Measurements from ENCODE around the gene CCDC7. TPM values are rescaled to one million over a fixed set of nuclear protein-coding genes. Genes with fewer than 3 reads are reported as not detected.

CCDC7 gene
- total and polyA plus RNA-seq, 7 experiments from 2014 or later, result 7.7 to 98.7 (median 62.9) TPM

DNA sequence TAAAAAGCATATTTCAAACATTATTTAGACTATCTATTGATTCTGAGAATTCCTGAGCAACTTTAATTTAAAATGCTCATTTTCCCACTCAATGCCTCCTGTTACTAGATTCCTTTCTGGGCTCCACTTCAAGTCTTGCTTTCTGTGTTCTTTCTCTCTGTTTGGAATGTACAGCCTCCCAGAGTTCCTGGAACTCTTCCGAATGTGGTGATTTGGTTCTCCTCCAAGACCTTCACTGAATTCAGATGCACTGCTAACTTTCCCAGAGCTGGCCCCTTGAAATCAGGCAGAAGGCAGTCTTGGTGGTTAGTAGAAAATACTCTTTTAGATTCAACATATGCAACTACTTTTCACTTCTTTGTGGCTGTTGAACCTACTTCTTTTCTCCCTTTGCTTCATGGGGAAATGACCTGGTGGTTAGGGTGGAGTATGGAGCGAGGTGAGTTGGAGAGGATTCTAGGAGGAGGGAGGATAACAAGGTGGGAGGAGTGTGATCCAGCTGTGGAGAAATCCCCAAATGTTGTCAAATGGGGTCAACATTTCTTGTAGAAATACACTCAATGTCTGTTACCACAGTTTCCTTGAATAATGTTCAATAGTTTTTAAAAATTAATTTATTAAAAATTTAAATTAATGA, 27.9 kb upstream of the CCDC7 start:
- Histone ChIP-seq H3K27ac (ENCODE audit: low read depth, low read length) (no peak overlapping the region), H3K36me3 (ENCODE audit: control insufficient read depth in 2 of 3, insufficient read depth in 3 of 3, low read length in 3 of 3) (no peaks in the 10 kb centered on the region), H3K27me3 (ENCODE audit: control insufficient read depth in 2 of 2, insufficient read depth in 2 of 2, low read length in 2 of 2) (no peaks in the 10 kb centered on the region), H3K9me3 (ENCODE audit: control insufficient read depth in 2 of 3, low read length in 3 of 3) (no peaks in the 10 kb centered on the region), H3K4me3 (ENCODE audit: low read length) (no peak overlapping the region), H3K4me1 (ENCODE audit: control insufficient read depth in 2 of 2, insufficient read depth in 2 of 2, low read length in 2 of 2) (no peaks in the 10 kb centered on the region)
- peaks cover 0 to 9% (median 3%) of the 10 kb centered on the region in 11 donors for H3K9me3 Mint-ChIP-seq
- ATAC-seq (no peak), DNase-seq (no peak)
- H3K4me3 Mint-ChIP-seq, result no peak overlapping the region
- POLR2A ChIA-PET, result no interaction called here
- H3K27ac Mint-ChIP-seq, result no peak overlapping the region
- intact Hi-C loops (cut with micrococcal nuclease), result no loop called here
- no peaks in the 10 kb centered on the region for H3K36me3 Mint-ChIP-seq
- CTCF ChIA-PET, result no interaction called here
- peaks cover 0 to 6% (median 5%) of the 10 kb centered on the region in 5 donors for H3K27me3 Mint-ChIP-seq
- H3K4me1 Mint-ChIP-seq, result peaks cover 0 to 4% (median 0%) of the 10 kb centered on the region in 7 donors

DNA sequence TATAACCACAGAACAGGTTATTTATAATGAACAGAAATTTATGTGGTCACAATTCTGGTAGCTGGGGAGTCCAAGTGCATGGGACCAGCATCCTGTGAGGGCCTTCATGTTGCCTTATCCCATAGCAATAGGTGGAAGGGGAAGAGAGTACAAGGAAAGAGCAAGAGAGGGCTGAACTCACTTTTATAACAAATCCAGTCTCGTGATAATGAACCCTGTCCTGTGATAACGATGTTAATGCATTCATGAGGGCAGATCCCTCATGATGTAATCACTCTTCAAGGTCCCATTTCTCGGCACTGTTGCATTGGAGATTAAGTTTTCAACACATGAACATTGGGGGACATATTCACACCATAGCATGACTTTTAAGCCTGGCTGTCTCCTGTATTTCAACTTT, 27.4 kb upstream of the CCDC7 start:
- Mint-ChIP-seq H3K36me3 (peaks cover 0 to 5% (median 0%) of the 10 kb centered on the region in 5 donors), H3K27ac (no peak overlapping the region), H3K4me3 (no peak overlapping the region), H3K9me3 (peaks cover 0 to 12% (median 3%) of the 10 kb centered on the region in 11 donors), H3K4me1 (peaks cover 0 to 2% (median 0%) of the 10 kb centered on the region in 7 donors), H3K27me3 (peaks cover 0 to 6% (median 5%) of the 10 kb centered on the region in 5 donors)
- POLR2A ChIA-PET, result no interaction called here
- no peaks in the 10 kb centered on the region for H3K4me1 ChIP-seq (ENCODE audit: control insufficient read depth in 2 of 2, insufficient read depth in 2 of 2, low read length in 2 of 2)
- DNase-seq, result no peak
- intact Hi-C loops (cut with micrococcal nuclease), result no loop called here
- CTCF ChIA-PET, result no interaction called here
- H3K36me3 ChIP-seq (ENCODE audit: control insufficient read depth in 2 of 3, insufficient read depth in 3 of 3, low read length in 3 of 3), result no peaks in the 10 kb centered on the region
- no peak overlapping the region for H3K27ac ChIP-seq (ENCODE audit: low read depth, low read length)
- ATAC-seq, result no peak
- H3K27me3 ChIP-seq (ENCODE audit: control insufficient read depth in 2 of 2, insufficient read depth in 2 of 2, low read length in 2 of 2), result no peaks in the 10 kb centered on the region
- H3K4me3 ChIP-seq (ENCODE audit: low read length), result no peak overlapping the region
- no peaks in the 10 kb centered on the region for H3K9me3 ChIP-seq (ENCODE audit: control insufficient read depth in 2 of 3, low read length in 3 of 3)

DNA sequence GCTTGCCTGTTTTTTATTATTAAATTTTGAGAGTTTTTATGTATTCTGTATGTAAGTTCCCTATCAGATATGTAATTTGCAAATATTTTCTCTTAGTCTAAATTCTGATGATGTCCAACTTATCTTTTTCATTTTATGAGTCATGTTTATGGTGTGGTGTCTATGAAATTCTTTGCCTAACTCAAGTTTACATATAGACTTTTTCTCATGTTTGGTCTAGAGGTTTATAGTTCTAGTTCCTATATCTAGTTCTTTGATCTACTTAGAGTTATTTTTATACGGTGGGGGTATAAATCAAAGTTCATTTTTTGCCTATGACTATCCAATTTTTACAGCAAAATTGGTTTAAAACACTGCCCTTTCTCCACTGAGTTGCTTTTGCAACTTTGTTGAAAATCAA, 26.3 kb upstream of the CCDC7 start:
- no peak overlapping the region for H3K27ac Mint-ChIP-seq
- CTCF ChIA-PET, result no interaction called here
- no peak overlapping the region for H3K4me3 Mint-ChIP-seq
- peaks cover 0 to 20% (median 4%) of the 10 kb centered on the region in 11 donors for H3K9me3 Mint-ChIP-seq
- Histone ChIP-seq H3K36me3 (ENCODE audit: control insufficient read depth in 2 of 3, insufficient read depth in 3 of 3, low read length in 3 of 3) (no peaks in the 10 kb centered on the region), H3K9me3 (ENCODE audit: control insufficient read depth in 2 of 3, low read length in 3 of 3) (no peaks in the 10 kb centered on the region), H3K4me3 (ENCODE audit: low read length) (no peak overlapping the region), H3K27ac (ENCODE audit: low read depth, low read length) (no peak overlapping the region), H3K27me3 (ENCODE audit: control insufficient read depth in 2 of 2, insufficient read depth in 2 of 2, low read length in 2 of 2) (no peaks in the 10 kb centered on the region), H3K4me1 (ENCODE audit: control insufficient read depth in 2 of 2, insufficient read depth in 2 of 2, low read length in 2 of 2) (no peaks in the 10 kb centered on the region)
- H3K4me1 Mint-ChIP-seq, result no peaks in the 10 kb centered on the region
- no peak for ATAC-seq
- POLR2A ChIA-PET, result no interaction called here
- H3K36me3 Mint-ChIP-seq, result peaks cover 0 to 9% (median 0%) of the 10 kb centered on the region in 5 donors
- intact Hi-C loops (cut with micrococcal nuclease), result no loop called here
- DNase-seq, result no peak
- H3K27me3 Mint-ChIP-seq, result peaks cover 0 to 5% (median 0%) of the 10 kb centered on the region in 5 donors

DNA sequence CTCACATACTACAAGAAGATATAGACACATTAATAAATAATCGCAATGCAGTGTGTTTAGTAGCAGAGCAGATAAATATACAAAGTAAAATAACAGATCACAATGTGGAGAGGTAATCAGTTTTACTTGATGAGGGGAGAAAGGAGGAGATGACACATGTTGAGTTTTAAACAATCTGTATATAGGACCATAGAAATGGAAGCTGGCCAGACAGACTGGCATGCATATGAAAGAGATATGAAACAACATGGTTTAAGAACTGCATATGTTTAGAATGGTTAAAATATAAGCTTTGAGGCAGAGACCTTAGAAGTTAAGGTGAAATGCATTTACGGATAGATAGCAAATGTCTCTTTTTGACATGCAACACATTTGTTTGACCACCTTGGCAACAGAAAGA, 19.8 kb upstream of the CCDC7 start:
- peaks cover 0 to 23% (median 4%) of the 10 kb centered on the region in 11 donors for H3K9me3 Mint-ChIP-seq
- Histone ChIP-seq H3K4me1 (ENCODE audit: control insufficient read depth in 2 of 2, insufficient read depth in 2 of 2, low read length in 2 of 2) (no peaks in the 10 kb centered on the region), H3K36me3 (ENCODE audit: control insufficient read depth in 2 of 3, insufficient read depth in 3 of 3, low read length in 3 of 3) (no peaks in the 10 kb centered on the region), H3K27ac (ENCODE audit: low read depth, low read length) (no peak overlapping the region), H3K9me3 (ENCODE audit: control insufficient read depth in 2 of 3, low read length in 3 of 3) (no peaks in the 10 kb centered on the region), H3K27me3 (ENCODE audit: control insufficient read depth in 2 of 2, insufficient read depth in 2 of 2, low read length in 2 of 2) (no peaks in the 10 kb centered on the region), H3K4me3 (ENCODE audit: low read length) (no peak overlapping the region)
- intact Hi-C loops (cut with micrococcal nuclease), result no loop called here
- ChIA-PET CTCF (no interaction called here), POLR2A (no interaction called here)
- H3K36me3 Mint-ChIP-seq, result peaks cover 0 to 9% (median 0%) of the 10 kb centered on the region in 5 donors
- no peaks in the 10 kb centered on the region for H3K4me1 Mint-ChIP-seq
- no peak overlapping the region for H3K4me3 Mint-ChIP-seq
- ATAC-seq (no peak), DNase-seq (no peak)
- no peak overlapping the region for H3K27ac Mint-ChIP-seq
- H3K27me3 Mint-ChIP-seq, result peaks cover 0 to 8% (median 0%) of the 10 kb centered on the region in 5 donors

DNA sequence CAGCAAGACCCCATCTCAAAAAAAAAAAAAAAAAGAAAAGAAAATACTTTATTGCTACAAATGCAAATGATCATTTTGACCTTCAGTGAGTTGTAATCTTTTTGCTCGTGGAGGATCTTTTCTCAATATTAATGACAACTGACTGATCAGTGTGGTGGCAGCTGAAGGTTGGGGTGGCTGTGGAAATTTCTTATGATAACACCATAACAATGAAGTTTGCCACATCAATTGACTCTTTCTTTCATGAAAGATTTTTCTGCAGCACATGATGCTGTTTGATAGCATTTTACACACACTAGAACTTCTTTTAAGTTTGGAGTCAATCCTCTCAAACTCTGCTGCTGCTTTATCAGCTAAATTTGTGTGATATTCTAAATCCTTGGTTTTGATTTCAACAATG, 12.4 kb upstream of the CCDC7 start:
- no peak for ATAC-seq

DNA sequence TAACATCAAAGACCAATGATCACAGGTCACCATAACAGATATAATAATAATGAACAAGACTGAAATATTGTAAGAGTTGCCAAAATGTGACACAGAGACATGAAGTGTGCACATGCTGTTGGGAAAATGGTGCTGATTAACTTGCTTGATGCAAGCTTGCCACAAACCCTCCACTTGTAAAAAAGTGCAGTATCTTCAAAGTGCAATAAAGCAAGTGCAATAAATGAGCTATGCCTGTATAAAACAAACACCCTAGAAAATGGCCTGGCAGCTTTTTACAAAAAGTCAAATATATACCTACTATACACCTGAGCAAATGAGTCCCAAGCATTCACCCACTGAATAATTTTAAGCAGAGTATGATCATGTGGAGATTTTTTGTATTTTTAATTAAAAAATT, 9.7 kb upstream of the CCDC7 start:
- ChIA-PET CTCF (interaction anchor here (0.6 kb wide), 1 partner anchor 54 kb away, joined by 3 read pairs; no protein-coding TSS in a partner anchor), POLR2A (interaction anchor here (4.9 kb wide), 1 partner anchor 9 kb away, joined by 26 read pairs; the partner anchor contains the start of gene CCDC7)
- Histone ChIP-seq H3K27ac (ENCODE audit: low read depth, low read length) (no peak overlapping the region), H3K4me3 (ENCODE audit: low read length) (no peak overlapping the region), H3K36me3 (ENCODE audit: control insufficient read depth in 2 of 3, insufficient read depth in 3 of 3, low read length in 3 of 3) (no peaks in the 10 kb centered on the region), H3K9me3 (ENCODE audit: control insufficient read depth in 2 of 3, low read length in 3 of 3) (no peaks in the 10 kb centered on the region), H3K27me3 (ENCODE audit: control insufficient read depth in 2 of 2, insufficient read depth in 2 of 2, low read length in 2 of 2) (no peaks in the 10 kb centered on the region), H3K4me1 (ENCODE audit: control insufficient read depth in 2 of 2, insufficient read depth in 2 of 2, low read length in 2 of 2) (peaks cover 0 to 10% of the 10 kb centered on the region in 2 donors)
- intact Hi-C loops (cut with micrococcal nuclease), result no loop called here
- ATAC-seq (no peak), DNase-seq (no peak)
- Mint-ChIP-seq H3K9me3 (peaks cover 0 to 6% (median 2%) of the 10 kb centered on the region in 11 donors), H3K27me3 (peaks cover 0 to 15% (median 4%) of the 10 kb centered on the region in 5 donors), H3K4me3 (no peak overlapping the region), H3K36me3 (peaks cover 0 to 3% (median 0%) of the 10 kb centered on the region in 5 donors), H3K27ac (peak overlapping the region in 1 of 9 donors; percentile 38), H3K4me1 (peaks cover 0 to 39% (median 17%) of the 10 kb centered on the region in 7 donors)

More for the DNA sequence above, 12.4 kb upstream of the CCDC7 start:
- peaks cover 0 to 3% (median 0%) of the 10 kb centered on the region in 5 donors for H3K36me3 Mint-ChIP-seq
- Histone ChIP-seq H3K9me3 (ENCODE audit: control insufficient read depth in 2 of 3, low read length in 3 of 3) (no peaks in the 10 kb centered on the region), H3K4me3 (ENCODE audit: low read length) (no peak overlapping the region), H3K27ac (ENCODE audit: low read depth, low read length) (no peak overlapping the region), H3K27me3 (ENCODE audit: control insufficient read depth in 2 of 2, insufficient read depth in 2 of 2, low read length in 2 of 2) (no peaks in the 10 kb centered on the region), H3K36me3 (ENCODE audit: control insufficient read depth in 2 of 3, insufficient read depth in 3 of 3, low read length in 3 of 3) (no peaks in the 10 kb centered on the region), H3K4me1 (ENCODE audit: control insufficient read depth in 2 of 2, insufficient read depth in 2 of 2, low read length in 2 of 2) (peaks cover 0 to 10% of the 10 kb centered on the region in 2 donors)
- peak overlapping the region in 6 of 10 donors; percentile 1 to 56 (median 41) for H3K4me3 Mint-ChIP-seq
- peak overlapping the region in 5 of 9 donors; percentile 32 to 62 (median 56) for H3K27ac Mint-ChIP-seq
- H3K4me1 Mint-ChIP-seq, result peaks cover 0 to 39% (median 17%) of the 10 kb centered on the region in 7 donors
- intact Hi-C loops (cut with micrococcal nuclease), result no loop called here
- ChIA-PET CTCF (interaction anchor here (0.6 kb wide), 1 partner anchor 50 kb away, joined by 3 read pairs; no protein-coding TSS in a partner anchor), POLR2A (interaction anchor here (4.9 kb wide), 1 partner anchor 12 kb away, joined by 26 read pairs; the partner anchor contains the start of gene CCDC7)
- H3K27me3 Mint-ChIP-seq, result peaks cover 0 to 20% (median 0%) of the 10 kb centered on the region in 5 donors
- peak in 5 of 9 donors; percentile 21 to 47 (median 24) for DNase-seq
- H3K9me3 Mint-ChIP-seq, result peaks cover 0 to 6% (median 2%) of the 10 kb centered on the region in 11 donors
